ENCODE data around the gene GARIN3.

DNA sequence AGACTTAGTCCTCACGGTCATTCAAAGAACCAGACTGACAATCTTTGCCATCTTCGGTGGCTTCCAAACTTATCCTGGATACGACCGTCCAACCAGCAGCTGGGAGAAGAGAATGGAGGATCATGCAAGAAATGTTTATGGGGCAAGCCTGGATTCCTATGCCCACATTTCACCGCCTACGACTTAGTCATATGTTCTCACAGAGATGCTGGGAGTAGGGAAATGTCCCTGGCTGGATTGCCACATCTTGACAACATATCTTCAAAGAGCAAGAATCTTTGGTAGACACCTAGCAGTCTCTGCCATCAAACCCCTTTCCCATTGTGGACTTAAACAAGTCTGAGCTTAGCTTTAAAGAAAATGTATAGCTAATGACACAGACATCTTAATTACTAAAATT is 28.4 kb downstream of the GARIN3 start:
- no peak for TF ChIP-seq YY1 (IDR thresholded peaks at IDR 0.05; ENCODE audit: insufficient read depth, insufficient read length)
- TF ChIP-seq SUZ12 (IDR thresholded peaks at IDR 0.05; ENCODE audit: extremely low read depth, insufficient read depth, insufficient read length): no peak
- TF ChIP-seq ZNF274 (IDR thresholded peaks at IDR 0.05; ENCODE audit: low read depth, low read length): no peak
